Measurements from ENCODE around the gene AAK1.

GRCh38 chr2:69490486-69490885 lies 153.1 kb downstream of the AAK1 start:
- TF ChIP-seq JUN (IDR thresholded peaks at IDR 0.05; ENCODE audit: borderline replicate concordance, insufficient read depth, insufficient read length, low read depth) (no peak), CTCF (IDR thresholded peaks at IDR 0.05; ENCODE audit: extremely low read depth in 1 of 2, insufficient read depth in 1 of 2, low read depth in 1 of 2, low read length in 2 of 2) (no peak), MAX (IDR thresholded peaks at IDR 0.05; ENCODE audit: insufficient read depth, insufficient read length) (no peak), POLR2A (IDR thresholded peaks at IDR 0.05; ENCODE audit: low read depth, low read length) (no peak), POLR2AphosphoS5 (IDR thresholded peaks at IDR 0.05; ENCODE audit: insufficient read depth, low read depth, low read length) (no peak)

All from endothelial cell of umbilical vein (primary cell).